Mesendoderm (in vitro differentiated cells): ENCODE data around the gene MTIF3.

Experiments used
- DNase-seq: peaks from one replicate; pipeline ENCODE4 v3.0.0; 2013
- H2AK5ac ChIP-seq: 2 replicates; pipeline ENCODE4 v1.6.1; 2013; ENCODE audit warnings: low read length, inconsistent platforms
- H2BK120ac ChIP-seq: 2 replicates; pipeline ENCODE4 v1.6.1; 2013; ENCODE audit warnings: low read depth, mild to moderate bottlenecking, low read length, moderate library complexity, mixed read lengths
- H2BK15ac ChIP-seq: replicated peaks from 2 replicates; pipeline ENCODE4 v1.6.1; 2013; ENCODE audit warnings: low read depth, mild to moderate bottlenecking, moderate library complexity
- H2BK5ac ChIP-seq: 2 replicates; pipeline ENCODE4 v1.6.1; 2013; ENCODE audit warnings: low read length, inconsistent platforms
- H3K18ac ChIP-seq: 2 replicates; pipeline ENCODE4 v1.6.1; 2013; ENCODE audit warnings: mild to moderate bottlenecking, low read length, mixed read lengths
- H3K23ac ChIP-seq: one replicate; pipeline ENCODE4 v1.6.1; 2013; ENCODE audit warnings: low read length
- H3K27ac ChIP-seq: 2 replicates; pipeline ENCODE4 v1.5.1; 2013; ENCODE audit warnings: low read depth, mild to moderate bottlenecking, inconsistent platforms, low read length, moderate library complexity
- H3K27me3 ChIP-seq: 2 replicates; pipeline ENCODE4 v1.6.1; 2013; ENCODE audit warnings: low read length, control low read depth, mild to moderate bottlenecking, inconsistent platforms; ENCODE audit not compliant: insufficient read depth, poor library complexity
- H3K36me3 ChIP-seq: 2 replicates; pipeline ENCODE4 v1.6.1; 2013; ENCODE audit warnings: low read length, inconsistent platforms; ENCODE audit not compliant: control insufficient read depth, insufficient read depth
- H3K4ac ChIP-seq: one replicate; pipeline ENCODE4 v1.6.1; 2013; ENCODE audit warnings: low read depth, mild to moderate bottlenecking, low read length, moderate library complexity
- H3K4me1 ChIP-seq: 2 replicates; pipeline ENCODE4 v1.6.1; 2013; ENCODE audit warnings: low read depth, low read length, inconsistent platforms; ENCODE audit not compliant: control insufficient read depth
- H3K4me2 ChIP-seq: 2 replicates; pipeline ENCODE4 v1.6.1; 2013; ENCODE audit warnings: low read length
- H3K4me3 ChIP-seq: 2 replicates; pipeline ENCODE4 v1.5.1; 2013; ENCODE audit warnings: mild to moderate bottlenecking, low read length
- H3K56ac ChIP-seq: one replicate; pipeline ENCODE4 v1.6.1; 2013; ENCODE audit warnings: low read length
- H3K79me1 ChIP-seq: 2 replicates; pipeline ENCODE4 v1.6.1; 2013; ENCODE audit warnings: low read length, inconsistent platforms
- H3K79me2 ChIP-seq: 2 replicates; pipeline ENCODE4 v1.6.1; 2013; ENCODE audit warnings: mild to moderate bottlenecking, low read length; ENCODE audit not compliant: control insufficient read depth, insufficient read depth
- H3K9ac ChIP-seq: 2 replicates; pipeline ENCODE4 v1.6.1; 2013; ENCODE audit warnings: low read length, inconsistent platforms
- H4K5ac ChIP-seq: one replicate; pipeline ENCODE4 v1.6.1; 2013; ENCODE audit warnings: low read length
- H4K8ac ChIP-seq: one replicate; pipeline ENCODE4 v1.6.1; 2013; ENCODE audit warnings: low read depth, mild to moderate bottlenecking, control low read depth, low read length, moderate library complexity
- WGBS: extraction: QIAGEN DNeasy Blood & Tissue Kit; methylation state at CpG from one replicate; pipeline ENCODE4 v1.1.7; 2013; ENCODE audit warnings: low lambda C conversion rate, missing lambda C conversion rate; ENCODE audit not compliant: insufficient coverage; ENCODE audit errors: extremely low coverage; 5-methylcytosine and 5-hydroxymethylcytosine counted together

Gene MTIF3

DNA sequence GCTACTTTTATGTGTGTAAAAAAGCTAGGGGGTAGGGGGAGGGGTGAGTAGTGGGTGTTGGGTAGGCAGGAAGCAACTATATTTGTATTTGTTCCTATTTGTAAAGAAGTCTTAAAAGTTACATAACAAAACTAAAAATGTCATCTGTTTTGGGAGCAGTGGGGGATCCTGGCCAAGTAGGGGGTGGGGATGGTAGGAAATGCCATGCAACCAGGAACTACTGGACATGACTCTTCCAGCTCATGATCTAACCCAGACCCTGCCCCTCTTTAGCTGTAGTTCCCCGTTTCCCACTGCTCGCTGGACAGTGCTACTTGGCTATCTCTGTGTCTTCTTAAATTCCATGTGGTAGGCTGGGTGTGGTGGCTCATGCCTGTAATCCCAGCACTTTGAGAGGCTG lies 22.7 kb downstream of the MTIF3 start:
- Histone ChIP-seq H4K8ac (no peak overlapping the region), H4K5ac (no peak overlapping the region), H3K23ac (no peak overlapping the region), H3K36me3 (peaks cover 10% of the 10 kb centered on the region), H3K27ac (no peak overlapping the region), H3K4me3 (no peak overlapping the region), H3K4me1 (peaks cover 6% of the 10 kb centered on the region), H2AK5ac (no peak overlapping the region), H2BK15ac (no peak overlapping the region), H3K27me3 (no peaks in the 10 kb centered on the region), H3K4me2 (no peak overlapping the region), H3K4ac (no peak overlapping the region), H3K9ac (no peak overlapping the region), H3K79me2 (peaks cover 8% of the 10 kb centered on the region), H2BK5ac (no peak overlapping the region), H3K18ac (no peak overlapping the region), H3K56ac (no peak overlapping the region), H2BK120ac (no peak overlapping the region), H3K79me1 (peaks cover 19% of the 10 kb centered on the region)
- DNase-seq = no peak
- no CpG with 5 or more reads among the region's 2 CpGs for WGBS

DNA sequence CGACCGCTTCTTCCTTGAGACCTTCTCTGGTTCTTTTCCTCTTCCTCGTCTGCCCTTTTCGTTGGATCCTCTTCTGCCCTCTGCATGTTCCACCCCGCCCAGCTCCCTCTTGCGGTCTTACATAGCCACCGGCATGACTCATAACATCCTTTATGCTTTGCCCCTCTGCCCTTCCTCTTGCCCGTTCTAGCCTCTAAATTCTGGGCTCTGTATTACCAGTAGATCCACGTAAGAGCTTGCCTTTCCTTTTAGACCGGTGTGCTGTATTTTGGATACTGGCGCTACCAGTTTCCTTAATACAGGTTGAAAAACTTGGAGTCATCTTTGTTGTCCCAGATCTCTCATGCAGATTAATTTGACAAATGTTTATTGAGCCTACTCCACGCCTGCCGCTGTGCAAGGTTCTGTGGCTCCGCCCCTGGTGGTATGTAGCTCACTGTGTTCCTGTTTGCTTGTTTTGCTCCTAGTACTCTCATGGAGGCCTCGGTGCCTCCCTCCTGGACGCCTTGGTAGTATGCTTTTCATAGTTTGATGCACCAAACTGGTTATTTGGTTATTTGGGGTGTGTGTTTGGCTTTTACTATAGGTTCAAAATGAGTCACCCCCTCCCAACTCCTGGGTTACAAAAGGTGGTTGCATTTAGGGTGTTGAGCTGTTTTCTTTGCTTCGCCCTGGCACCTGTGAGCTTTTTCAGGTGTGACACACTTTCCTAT lies 24.3 kb downstream of the MTIF3 start:
- Histone ChIP-seq H3K79me1 (peaks cover 17% of the 10 kb centered on the region), H2BK120ac (no peak overlapping the region), H3K23ac (no peak overlapping the region), H3K4me3 (no peak overlapping the region), H3K18ac (no peak overlapping the region), H4K5ac (no peak overlapping the region), H3K4me2 (peak overlapping the region; percentile 88), H3K27me3 (no peaks in the 10 kb centered on the region), H2BK5ac (no peak overlapping the region), H3K79me2 (peaks cover 8% of the 10 kb centered on the region), H3K56ac (peak overlapping the region; percentile 96), H4K8ac (no peak overlapping the region), H2AK5ac (no peak overlapping the region), H3K4me1 (peaks cover 6% of the 10 kb centered on the region), H3K9ac (peak overlapping the region; percentile 89), H3K4ac (no peak overlapping the region), H2BK15ac (no peak overlapping the region), H3K36me3 (peaks cover 4% of the 10 kb centered on the region), H3K27ac (no peak overlapping the region)
- no CpG with 5 or more reads among the region's 17 CpGs for WGBS
- peak; percentile 82 for DNase-seq

DNA sequence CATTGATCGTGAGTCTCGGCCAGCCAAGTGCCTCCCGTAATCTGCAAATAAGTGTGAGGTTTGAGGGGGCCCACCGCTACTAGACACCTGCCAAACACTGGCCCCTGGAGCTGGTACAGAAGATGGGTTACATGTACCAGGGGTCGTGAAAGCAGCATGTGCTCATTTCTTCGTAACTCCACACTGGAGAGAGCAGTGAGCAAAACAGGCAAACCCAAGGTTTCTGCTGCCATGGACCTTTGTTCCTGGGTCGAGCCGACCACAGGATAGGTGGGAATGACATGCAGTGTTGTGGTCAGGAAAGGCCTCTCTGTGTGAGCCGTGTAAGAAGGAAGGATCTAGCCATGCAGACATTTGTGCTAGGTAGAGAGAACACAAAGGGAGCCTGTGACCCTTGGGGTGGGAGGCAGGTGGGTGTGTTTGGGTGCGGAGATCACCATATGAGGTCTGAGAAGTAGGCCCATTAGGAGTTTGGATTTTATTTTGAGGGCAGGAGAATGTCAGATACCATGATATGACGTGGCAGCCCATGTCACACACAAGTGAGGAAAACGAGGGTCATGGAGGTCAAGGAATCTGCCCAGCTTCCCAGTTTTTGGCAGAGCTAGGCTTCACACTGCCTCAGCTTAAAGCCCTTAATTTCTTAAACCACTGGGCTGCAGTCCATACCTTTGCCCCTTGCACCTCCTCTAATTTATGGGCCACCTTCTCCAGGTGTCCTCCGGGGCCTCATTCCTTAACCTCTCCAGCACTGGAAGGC lies 25.0 kb downstream of the MTIF3 start:
- Histone ChIP-seq H2AK5ac (no peak overlapping the region), H3K27ac (no peak overlapping the region), H4K8ac (no peak overlapping the region), H3K79me2 (peaks cover 8% of the 10 kb centered on the region), H4K5ac (no peak overlapping the region), H3K79me1 (peaks cover 17% of the 10 kb centered on the region), H2BK15ac (no peak overlapping the region), H3K4me2 (peak overlapping the region; percentile 88), H3K9ac (peak overlapping the region; percentile 89), H3K56ac (peak overlapping the region; percentile 96), H3K18ac (no peak overlapping the region), H3K4me3 (peak overlapping the region; percentile 76), H3K36me3 (peaks cover 4% of the 10 kb centered on the region), H2BK5ac (no peak overlapping the region), H3K4me1 (peaks cover 6% of the 10 kb centered on the region), H3K27me3 (no peaks in the 10 kb centered on the region), H2BK120ac (no peak overlapping the region), H3K23ac (peak overlapping the region; percentile 74), H3K4ac (no peak overlapping the region)
- WGBS = no CpG with 5 or more reads among the region's 13 CpGs
- DNase-seq = no peak

DNA sequence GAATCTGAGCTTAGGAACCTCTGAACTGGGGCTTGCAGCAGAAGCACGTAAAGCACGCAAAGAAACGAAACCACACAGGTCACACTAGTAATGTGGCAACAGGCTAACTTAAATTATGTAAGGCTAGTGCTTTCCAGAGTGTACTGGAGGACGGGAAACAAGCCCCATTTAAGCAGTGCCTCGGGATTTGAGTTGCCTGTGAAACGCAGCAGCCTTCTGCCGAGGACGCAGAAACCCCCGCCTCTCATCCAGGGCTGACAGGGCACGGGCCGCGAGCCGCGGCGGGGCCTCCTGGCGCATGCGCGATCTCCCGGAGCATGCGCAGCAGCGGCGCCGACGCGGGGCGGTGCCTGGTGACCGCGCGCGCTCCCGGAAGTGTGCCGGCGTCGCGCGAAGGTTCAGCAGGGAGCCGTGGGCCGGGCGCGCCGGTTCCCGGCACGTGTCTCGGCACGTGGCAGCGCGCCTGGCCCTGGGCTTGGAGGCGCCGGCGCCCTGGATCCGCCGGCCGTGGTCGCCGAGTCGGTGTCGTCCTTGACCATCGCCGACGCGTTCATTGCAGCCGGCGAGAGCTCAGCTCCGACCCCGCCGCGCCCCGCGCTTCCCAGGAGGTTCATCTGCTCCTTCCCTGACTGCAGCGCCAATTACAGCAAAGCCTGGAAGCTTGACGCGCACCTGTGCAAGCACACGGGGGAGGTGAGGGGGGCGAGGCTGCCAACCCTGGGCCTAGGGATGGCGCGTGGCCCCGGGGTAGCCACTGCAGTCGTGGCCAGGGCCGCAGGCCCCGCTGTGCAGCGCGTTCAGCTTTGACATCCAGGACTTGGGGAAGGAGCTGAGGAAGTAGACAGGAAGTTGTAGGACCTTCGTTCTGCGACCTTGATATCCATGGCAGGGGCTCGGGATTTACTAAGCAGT lies 25.9 kb downstream of the MTIF3 start, which contains the start of gene GTF3A:
GTF3A (plus strand) TSS at position 374 of the 912 bp plus-strand sequence.
- H3K36me3 ChIP-seq = peaks cover 4% of the 10 kb centered on the region
- no peak within 1 kb of the TSS for H2AK5ac ChIP-seq
- no peak within 1 kb of the TSS for H4K8ac ChIP-seq
- peaks cover 6% of the 10 kb centered on the region for H3K4me1 ChIP-seq
- peaks cover 17% of the 10 kb centered on the region for H3K79me1 ChIP-seq
- no peak within 1 kb of the TSS for H2BK15ac ChIP-seq
- no peak within 1 kb of the TSS for H3K18ac ChIP-seq
- H3K23ac ChIP-seq = peak within 1 kb of the TSS; percentile 74
- WGBS = no CpG with 5 or more reads among the region's 85 CpGs
- H3K79me2 ChIP-seq = peaks cover 8% of the 10 kb centered on the region
- peak within 1 kb of the TSS; percentile 89 for H3K9ac ChIP-seq
- H3K4ac ChIP-seq = no peak within 1 kb of the TSS
- no peak within 1 kb of the TSS for H2BK5ac ChIP-seq
- no peak within 1 kb of the TSS for H4K5ac ChIP-seq
- no peaks in the 10 kb centered on the region for H3K27me3 ChIP-seq
- peak; percentile 87 for DNase-seq
- H3K27ac ChIP-seq = no peak within 1 kb of the TSS
- no peak within 1 kb of the TSS for H2BK120ac ChIP-seq
- peak within 1 kb of the TSS; percentile 88 for H3K4me2 ChIP-seq
- peak within 1 kb of the TSS; percentile 96 for H3K56ac ChIP-seq
- H3K4me3 ChIP-seq = peak within 1 kb of the TSS; percentile 76

DNA sequence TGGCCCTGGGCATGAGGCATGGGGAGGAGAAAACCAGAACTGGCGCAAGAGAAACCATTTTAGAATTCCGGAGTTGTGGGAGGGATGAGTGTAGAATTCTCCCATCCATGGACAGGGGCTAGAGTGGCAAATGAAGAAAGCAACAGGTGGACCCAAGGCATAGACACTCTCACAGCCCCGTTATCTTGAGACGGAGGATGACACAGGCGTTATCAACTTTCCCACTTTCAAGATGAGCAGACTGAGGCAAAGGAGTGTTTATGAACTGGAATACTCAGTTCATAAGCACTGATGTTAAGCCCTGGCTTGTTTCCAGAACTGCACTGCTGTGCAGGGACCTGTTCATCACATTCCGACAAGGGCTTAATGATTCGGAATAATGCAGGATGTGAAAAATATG lies 27.0 kb downstream of the MTIF3 start:
- H2BK5ac ChIP-seq = no peak overlapping the region
- no peak overlapping the region for H3K27ac ChIP-seq
- H3K23ac ChIP-seq = no peak overlapping the region
- WGBS = no CpG with 5 or more reads among the region's 7 CpGs
- no peak overlapping the region for H3K4me3 ChIP-seq
- no peak overlapping the region for H3K4ac ChIP-seq
- H3K56ac ChIP-seq = no peak overlapping the region
- H4K5ac ChIP-seq = no peak overlapping the region
- peaks cover 17% of the 10 kb centered on the region for H3K79me1 ChIP-seq
- H3K4me2 ChIP-seq = no peak overlapping the region
- no peak overlapping the region for H2AK5ac ChIP-seq
- H3K79me2 ChIP-seq = peaks cover 8% of the 10 kb centered on the region
- H2BK120ac ChIP-seq = no peak overlapping the region
- no peak overlapping the region for H2BK15ac ChIP-seq
- peaks cover 6% of the 10 kb centered on the region for H3K4me1 ChIP-seq
- H3K9ac ChIP-seq = no peak overlapping the region
- DNase-seq = no peak
- peaks cover 3% of the 10 kb centered on the region for H3K36me3 ChIP-seq
- H3K27me3 ChIP-seq = no peaks in the 10 kb centered on the region
- no peak overlapping the region for H3K18ac ChIP-seq
- no peak overlapping the region for H4K8ac ChIP-seq
